Camera-type eye (tissue), 1 donor: ENCODE data around the gene CPS1. TPM values are rescaled to one million over a fixed set of nuclear protein-coding genes. Genes with fewer than 3 reads are reported as not detected.

ENCODE experiments used
- total RNA-seq: library from RNA; depleted of rRNA; stranded (reverse); fragments of >200 nt; gene quantifications from one replicate; pipeline ENCODE4 v1.2.3, GENCODE V29; 2014

CPS1 gene
- 3.8 TPM for total RNA-seq

DNA sequence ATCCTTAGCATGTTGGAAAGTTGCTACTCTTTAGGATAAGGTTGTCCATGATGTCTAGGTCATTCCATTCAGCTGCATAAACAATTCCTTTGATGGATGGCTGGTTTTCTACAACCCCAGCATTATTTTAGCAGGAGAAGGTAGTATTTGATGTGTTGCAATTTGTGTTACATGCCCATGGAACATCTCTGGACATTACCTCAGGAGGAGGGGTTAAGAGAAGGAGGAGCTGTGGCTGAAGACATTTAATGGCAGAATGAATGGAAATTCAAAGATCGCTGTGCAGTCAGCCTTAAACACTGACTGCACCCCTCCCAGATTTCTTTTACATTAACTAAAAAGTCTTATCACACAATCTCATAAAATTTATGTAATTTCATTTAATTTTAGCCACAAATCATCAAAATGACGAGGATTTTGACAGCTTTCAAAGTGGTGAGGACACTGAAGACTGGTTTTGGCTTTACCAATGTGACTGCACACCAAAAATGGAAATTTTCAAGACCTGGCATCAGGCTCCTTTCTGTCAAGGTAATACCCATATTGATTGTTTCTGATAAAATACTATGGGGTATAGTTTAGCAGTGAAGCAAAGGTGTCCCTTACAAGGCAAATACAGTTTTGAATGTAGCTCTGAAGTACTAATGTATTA lies at the start of gene CPS1:
TSS of gene CPS1 (plus strand) at position 271 of the 652 bp plus-strand sequence. CDS start at position 406, 135 bp downstream.

Other genes starting within 250 kb of the CPS1 start
- gene MYL1, start 241.4 kb upstream of the CPS1 start, total RNA-seq: 417 TPM
- gene LANCL1, start 79.8 kb upstream of the CPS1 start, total RNA-seq: 88.8 TPM